Mesendoderm (in vitro differentiated cells): ENCODE data around the gene CCDC30.
A peak's percentile ranks its signal among the peaks of the same experiment; 100 is the strongest.

Experiments used
- DNase-seq: peaks from one replicate; pipeline ENCODE4 v3.0.0; 2013
- H2AK5ac ChIP-seq: 2 replicates; pipeline ENCODE4 v1.6.1; 2013; ENCODE audit warnings: low read length, inconsistent platforms
- H2BK120ac ChIP-seq: 2 replicates; pipeline ENCODE4 v1.6.1; 2013; ENCODE audit warnings: low read depth, mild to moderate bottlenecking, low read length, moderate library complexity, mixed read lengths
- H2BK15ac ChIP-seq: replicated peaks from 2 replicates; pipeline ENCODE4 v1.6.1; 2013; ENCODE audit warnings: low read depth, mild to moderate bottlenecking, moderate library complexity
- H2BK5ac ChIP-seq: 2 replicates; pipeline ENCODE4 v1.6.1; 2013; ENCODE audit warnings: low read length, inconsistent platforms
- H3K18ac ChIP-seq: 2 replicates; pipeline ENCODE4 v1.6.1; 2013; ENCODE audit warnings: mild to moderate bottlenecking, low read length, mixed read lengths
- H3K23ac ChIP-seq: one replicate; pipeline ENCODE4 v1.6.1; 2013; ENCODE audit warnings: low read length
- H3K27ac ChIP-seq: 2 replicates; pipeline ENCODE4 v1.5.1; 2013; ENCODE audit warnings: low read depth, mild to moderate bottlenecking, inconsistent platforms, low read length, moderate library complexity
- H3K27me3 ChIP-seq: 2 replicates; pipeline ENCODE4 v1.6.1; 2013; ENCODE audit warnings: low read length, control low read depth, mild to moderate bottlenecking, inconsistent platforms; ENCODE audit not compliant: insufficient read depth, poor library complexity
- H3K36me3 ChIP-seq: 2 replicates; pipeline ENCODE4 v1.6.1; 2013; ENCODE audit warnings: low read length, inconsistent platforms; ENCODE audit not compliant: control insufficient read depth, insufficient read depth
- H3K4ac ChIP-seq: one replicate; pipeline ENCODE4 v1.6.1; 2013; ENCODE audit warnings: low read depth, mild to moderate bottlenecking, low read length, moderate library complexity
- H3K4me1 ChIP-seq: 2 replicates; pipeline ENCODE4 v1.6.1; 2013; ENCODE audit warnings: low read depth, low read length, inconsistent platforms; ENCODE audit not compliant: control insufficient read depth
- H3K4me2 ChIP-seq: 2 replicates; pipeline ENCODE4 v1.6.1; 2013; ENCODE audit warnings: low read length
- H3K4me3 ChIP-seq: 2 replicates; pipeline ENCODE4 v1.5.1; 2013; ENCODE audit warnings: mild to moderate bottlenecking, low read length
- H3K56ac ChIP-seq: one replicate; pipeline ENCODE4 v1.6.1; 2013; ENCODE audit warnings: low read length
- H3K79me1 ChIP-seq: 2 replicates; pipeline ENCODE4 v1.6.1; 2013; ENCODE audit warnings: low read length, inconsistent platforms
- H3K79me2 ChIP-seq: 2 replicates; pipeline ENCODE4 v1.6.1; 2013; ENCODE audit warnings: mild to moderate bottlenecking, low read length; ENCODE audit not compliant: control insufficient read depth, insufficient read depth
- H3K9ac ChIP-seq: 2 replicates; pipeline ENCODE4 v1.6.1; 2013; ENCODE audit warnings: low read length, inconsistent platforms
- H4K5ac ChIP-seq: one replicate; pipeline ENCODE4 v1.6.1; 2013; ENCODE audit warnings: low read length
- H4K8ac ChIP-seq: one replicate; pipeline ENCODE4 v1.6.1; 2013; ENCODE audit warnings: low read depth, mild to moderate bottlenecking, control low read depth, low read length, moderate library complexity
- WGBS: extraction: QIAGEN DNeasy Blood & Tissue Kit; methylation state at CpG from one replicate; pipeline ENCODE4 v1.1.7; 2013; ENCODE audit warnings: low lambda C conversion rate, missing lambda C conversion rate; ENCODE audit not compliant: insufficient coverage; ENCODE audit errors: extremely low coverage; 5-methylcytosine and 5-hydroxymethylcytosine counted together

CCDC30 gene

GRCh38 chr1:42456010-42456753 lies 6.9 kb upstream of the CCDC30 start, which contains the start of the genes PPCS and ZMYND12:
Gene PPCS, plus strand, starts transcription at chr1:42456543. Its CDS starts 23 bp downstream, at chr1:42456566.
Gene ZMYND12, minus strand, starts transcription at chr1:42456022. Its CDS starts 25 bp downstream, at chr1:42455997.
- Histone ChIP-seq H4K5ac (peak within 1 kb of the TSS; percentile 65), H3K4me1 (peaks cover 3% of the 10 kb centered on the region), H3K4me3 (peak within 1 kb of the TSS; percentile 83), H2BK120ac (no peak within 1 kb of the TSS), H3K79me1 (peaks cover 2% of the 10 kb centered on the region), H2BK5ac (peak within 1 kb of the TSS; percentile 80), H3K36me3 (no peaks in the 10 kb centered on the region), H2BK15ac (no peak within 1 kb of the TSS), H3K23ac (peak within 1 kb of the TSS; percentile 66), H3K4me2 (peak within 1 kb of the TSS; percentile 97), H3K56ac (peak within 1 kb of the TSS; percentile 99), H3K9ac (peak within 1 kb of the TSS; percentile 94), H4K8ac (peak within 1 kb of the TSS; percentile 83), H3K18ac (peak within 1 kb of the TSS; percentile 82), H3K27ac (peak within 1 kb of the TSS; percentile 84), H3K27me3 (no peaks in the 10 kb centered on the region), H3K4ac (peak within 1 kb of the TSS; percentile 64), H3K79me2 (no peaks in the 10 kb centered on the region), H2AK5ac (no peak within 1 kb of the TSS)
- DNase-seq, result peak; percentile 94
- no CpG with 5 or more reads among the region's 66 CpGs for WGBS

GRCh38 chr1:42456754-42457089 lies 6.4 kb upstream of the CCDC30 start:
- peaks cover 2% of the 10 kb centered on the region for H3K79me1 ChIP-seq
- H4K5ac ChIP-seq, result no peak overlapping the region
- H3K27ac ChIP-seq, result peak overlapping the region; percentile 84
- no peak overlapping the region for H2AK5ac ChIP-seq
- H3K4me3 ChIP-seq, result peak overlapping the region; percentile 83
- H3K9ac ChIP-seq, result peak overlapping the region; percentile 94
- peak; percentile 84 for DNase-seq
- H2BK15ac ChIP-seq, result no peak overlapping the region
- peak overlapping the region; percentile 44 for H3K4me2 ChIP-seq
- no CpG with 5 or more reads among the region's 23 CpGs for WGBS
- H3K23ac ChIP-seq, result peak overlapping the region; percentile 66
- H3K36me3 ChIP-seq, result no peaks in the 10 kb centered on the region
- no peaks in the 10 kb centered on the region for H3K79me2 ChIP-seq
- H2BK120ac ChIP-seq, result no peak overlapping the region
- H2BK5ac ChIP-seq, result no peak overlapping the region
- H3K56ac ChIP-seq, result peak overlapping the region; percentile 99
- H3K4me1 ChIP-seq, result peaks cover 3% of the 10 kb centered on the region
- H4K8ac ChIP-seq, result peak overlapping the region; percentile 83
- H3K27me3 ChIP-seq, result no peaks in the 10 kb centered on the region
- H3K18ac ChIP-seq, result peak overlapping the region; percentile 82
- H3K4ac ChIP-seq, result peak overlapping the region; percentile 64

- H3K4me3 ChIP-seq, result no peak overlapping the region
- H3K79me2 ChIP-seq, result no peaks in the 10 kb centered on the region
- no peaks in the 10 kb centered on the region for H3K4me1 ChIP-seq
Measured at GRCh38 chr1:42461196-42461595, 1.9 kb upstream of the CCDC30 start.

GRCh38 chr1:42463921-42464320 lies 835 bp downstream of the CCDC30 start:
- H3K79me2 ChIP-seq, result no peaks in the 10 kb centered on the region
- no peaks in the 10 kb centered on the region for H3K36me3 ChIP-seq
- no peak overlapping the region for H2BK15ac ChIP-seq
- no CpG with 5 or more reads among the region's 3 CpGs for WGBS
- no peak overlapping the region for H3K18ac ChIP-seq
- no peak overlapping the region for H3K27ac ChIP-seq
- H3K4me1 ChIP-seq, result no peaks in the 10 kb centered on the region
- H2BK5ac ChIP-seq, result no peak overlapping the region
- no peak overlapping the region for H3K23ac ChIP-seq
- H4K5ac ChIP-seq, result no peak overlapping the region
- H3K79me1 ChIP-seq, result no peaks in the 10 kb centered on the region
- H2BK120ac ChIP-seq, result no peak overlapping the region
- DNase-seq, result peak; percentile 47
- no peak overlapping the region for H3K4ac ChIP-seq
- H3K27me3 ChIP-seq, result no peaks in the 10 kb centered on the region
- H3K4me2 ChIP-seq, result no peak overlapping the region
- no peak overlapping the region for H3K56ac ChIP-seq
- H3K4me3 ChIP-seq, result no peak overlapping the region
- H3K9ac ChIP-seq, result no peak overlapping the region
- no peak overlapping the region for H2AK5ac ChIP-seq
- H4K8ac ChIP-seq, result no peak overlapping the region

More at GRCh38 chr1:42461196-42461595, 1.9 kb upstream of the CCDC30 start:
- peaks cover 2% of the 10 kb centered on the region for H3K79me1 ChIP-seq
- no peak overlapping the region for H4K8ac ChIP-seq
- H3K18ac ChIP-seq, result no peak overlapping the region
- no peak overlapping the region for H4K5ac ChIP-seq
- no peaks in the 10 kb centered on the region for H3K36me3 ChIP-seq
- H3K56ac ChIP-seq, result no peak overlapping the region
- H2AK5ac ChIP-seq, result no peak overlapping the region
- H3K9ac ChIP-seq, result no peak overlapping the region
- H3K4me2 ChIP-seq, result no peak overlapping the region
- no peak overlapping the region for H3K23ac ChIP-seq
- H2BK5ac ChIP-seq, result no peak overlapping the region
- H2BK15ac ChIP-seq, result no peak overlapping the region
- no peak for DNase-seq
- WGBS, result no CpG with 5 or more reads among the region's 2 CpGs
- no peak overlapping the region for H3K4ac ChIP-seq
- no peak overlapping the region for H2BK120ac ChIP-seq
- no peak overlapping the region for H3K27ac ChIP-seq
- H3K27me3 ChIP-seq, result no peaks in the 10 kb centered on the region

GRCh38 chr1:42466030-42466429 lies 2.9 kb downstream of the CCDC30 start:
- no peak overlapping the region for H2BK15ac ChIP-seq
- no peak overlapping the region for H3K27ac ChIP-seq
- WGBS, result no CpG with 5 or more reads among the region's 2 CpGs
- no peaks in the 10 kb centered on the region for H3K27me3 ChIP-seq
- no peak for DNase-seq
- no peaks in the 10 kb centered on the region for H3K79me2 ChIP-seq
- no peak overlapping the region for H3K18ac ChIP-seq
- no peaks in the 10 kb centered on the region for H3K79me1 ChIP-seq
- no peak overlapping the region for H3K4ac ChIP-seq
- H2BK5ac ChIP-seq, result no peak overlapping the region
- no peaks in the 10 kb centered on the region for H3K4me1 ChIP-seq
- no peak overlapping the region for H4K5ac ChIP-seq
- no peaks in the 10 kb centered on the region for H3K36me3 ChIP-seq
- H2BK120ac ChIP-seq, result no peak overlapping the region
- no peak overlapping the region for H3K23ac ChIP-seq
- H3K56ac ChIP-seq, result no peak overlapping the region
- no peak overlapping the region for H3K4me3 ChIP-seq
- H4K8ac ChIP-seq, result no peak overlapping the region
- no peak overlapping the region for H3K9ac ChIP-seq
- H2AK5ac ChIP-seq, result no peak overlapping the region
- no peak overlapping the region for H3K4me2 ChIP-seq
